Lung (tissue), 12 donors: ENCODE results near the gene URM1. TPM values are rescaled to one million over a fixed set of nuclear protein-coding genes. Genes with fewer than 3 reads are reported as not detected.

Experiments used
- ATAC-seq: fragments of 200-7000 bp; cut with Tn5 transposase; one replicate; pipeline ENCODE4 v1.9.1; 2020; ENCODE audit warnings: moderate number of reproducible peaks; ENCODE audit not compliant: insufficient read depth, low FRiP score
- DNase-seq, 3 donors: peaks; one replicate each; pipeline ENCODE4 v3.0.0-alpha.2; 2013 to 2017
- H3K27ac ChIP-seq, 2 donors: one replicate each; pipeline ENCODE4 v1.5.1; 2013; ENCODE audit warnings: mild to moderate bottlenecking in 2 of 2, moderate library complexity in 2 of 2, control low read depth in 1 of 2, inconsistent platforms in 1 of 2, low read depth in 1 of 2, low read length in 1 of 2
- H3K27me3 ChIP-seq, 3 donors: one replicate each; pipeline ENCODE4 v1.5.1; 2013; ENCODE audit warnings: low read length in 2 of 3; ENCODE audit not compliant: control insufficient read depth in 3 of 3, insufficient read depth in 3 of 3
- H3K36me3 ChIP-seq, 4 donors: one replicate each; pipeline ENCODE4 v1.5.1; 2013; ENCODE audit warnings: low read length in 4 of 4, mild to moderate bottlenecking in 1 of 4, moderate library complexity in 1 of 4; ENCODE audit not compliant: control insufficient read depth in 4 of 4, insufficient read depth in 4 of 4
- H3K4me1 ChIP-seq, 5 donors: one replicate each; pipeline ENCODE4 v1.5.1; 2013; ENCODE audit warnings: low read length in 5 of 5, mild to moderate bottlenecking in 2 of 5, moderate library complexity in 1 of 5; ENCODE audit not compliant: control insufficient read depth in 5 of 5, insufficient read depth in 5 of 5
- H3K4me3 ChIP-seq: one replicate; pipeline ENCODE4 v1.5.1; 2013; ENCODE audit warnings: mild to moderate bottlenecking, control low read depth, moderate library complexity
- H3K9ac ChIP-seq, 2 donors: one replicate each; pipeline ENCODE4 v1.5.1; 2013; ENCODE audit warnings: low read length in 2 of 2, control low read depth in 1 of 2; ENCODE audit not compliant: insufficient read depth in 1 of 2
- H3K9me3 ChIP-seq, 4 donors: one replicate each; pipeline ENCODE4 v1.5.1; 2013; ENCODE audit warnings: low read length in 3 of 4, mild to moderate bottlenecking in 1 of 4, moderate library complexity in 1 of 4; ENCODE audit not compliant: control insufficient read depth in 4 of 4, insufficient read depth in 3 of 4
- CTCF ChIP-seq: IDR thresholded peaks from 2 replicates; pipeline ENCODE4 v1.5.1; 2012; ENCODE audit warnings: mild to moderate bottlenecking; ENCODE audit errors: control extremely low read depth, extremely low read depth
- WGBS, 2 donors: extraction: QIAGEN DNeasy Blood & Tissue Kit; methylation state at CpG; one replicate each; pipeline ENCODE4 v1.1.7; 2013; 5-methylcytosine and 5-hydroxymethylcytosine counted together
- polyA plus RNA-seq, 2 donors: library from polyadenylated mRNA; stranded (reverse); fragments of 200-250 nt; gene quantifications; one replicate each; pipeline ENCODE4 v1.2.1, GENCODE V29; 2013
- total RNA-seq, 2 donors: library from RNA; depleted of rRNA in 1 of 2; stranded (reverse); fragments of >200 nt in 1 of 2; gene quantifications; one replicate each; pipeline ENCODE4 v1.2.1, GENCODE V29; 2014 to 2021
- donor health status: control.
- donor health status: control.
- donor health status: Bipolar disorder and iron deficiency.
- donor health status: healthy.
- donor health status: DM: yes; HTN: yes; CAD: no.

URM1 gene
- total and polyA plus RNA-seq, 4 donors, result 35.1 to 67.2 (median 61.3) TPM

DNA sequence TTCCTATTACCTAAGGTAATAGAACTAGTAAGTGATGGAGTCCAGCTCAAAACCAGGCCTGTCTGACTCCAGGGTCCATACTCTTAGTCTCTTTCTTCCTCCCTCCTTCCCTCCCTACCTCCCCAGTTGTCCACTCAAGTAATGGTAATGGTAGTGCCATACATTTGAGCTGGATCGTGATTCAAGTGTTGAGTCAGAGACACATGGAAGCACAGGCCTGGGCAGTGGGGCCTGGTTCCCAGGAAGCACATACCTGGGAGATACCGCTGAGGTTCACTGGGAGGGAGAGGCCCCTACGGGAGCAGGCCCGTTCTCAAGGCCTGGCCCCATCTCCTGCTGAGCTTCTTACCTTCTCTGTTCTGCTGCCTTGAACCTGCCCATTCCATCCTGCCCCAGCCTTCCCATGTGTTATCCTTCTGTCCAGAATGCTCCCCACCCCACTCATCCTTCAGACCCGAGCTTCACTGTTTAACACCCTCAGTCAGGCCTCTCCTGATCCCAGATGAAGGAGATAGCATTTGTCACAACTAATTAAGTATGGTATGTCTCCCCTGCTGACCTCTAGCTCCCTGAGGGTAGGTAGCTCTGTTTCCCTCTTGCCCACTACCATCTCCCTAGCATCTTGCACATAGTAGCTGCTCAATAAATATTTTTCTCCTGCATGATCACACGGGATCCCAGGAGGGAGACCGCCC, 13.8 kb downstream of the URM1 start:
- Histone ChIP-seq H3K4me3 (no peak overlapping the region), H3K9ac (no peak overlapping the region), H3K27ac (no peak overlapping the region), H3K27me3 (no peaks in the 10 kb centered on the region), H3K9me3 (no peaks in the 10 kb centered on the region), H3K4me1 (peaks cover 0 to 23% (median 12%) of the 10 kb centered on the region in 5 donors), H3K36me3 (peaks cover 15 to 64% (median 17%) of the 10 kb centered on the region in 4 donors)
- no peak for DNase-seq
- 91 to 94% methylated on average over 7 of the region's 7 CpGs for WGBS, 2 donors
- no peak for ATAC-seq
- TF ChIP-seq CTCF, result no peak

- WGBS, 2 donors, result 88 to 91% methylated on average over 18 of the region's 18 CpGs
- peaks cover 0 to 3% (median 2%) of the 10 kb centered on the region in 3 donors for H3K27me3 ChIP-seq
- H3K4me3 ChIP-seq, result no peak overlapping the region
- ATAC-seq (no peak), DNase-seq (no peak)
- peaks cover 0 to 23% (median 12%) of the 10 kb centered on the region in 5 donors for H3K4me1 ChIP-seq
- no peaks in the 10 kb centered on the region for H3K9me3 ChIP-seq
- H3K36me3 ChIP-seq, result peaks cover 15 to 67% (median 18%) of the 10 kb centered on the region in 4 donors
- H3K9ac ChIP-seq, result no peak overlapping the region
- H3K27ac ChIP-seq, result no peak overlapping the region
- no peak for TF ChIP-seq CTCF
Observed at GRCh38 chr9:128385496-128386460, 14.6 kb downstream of the URM1 start.

DNA sequence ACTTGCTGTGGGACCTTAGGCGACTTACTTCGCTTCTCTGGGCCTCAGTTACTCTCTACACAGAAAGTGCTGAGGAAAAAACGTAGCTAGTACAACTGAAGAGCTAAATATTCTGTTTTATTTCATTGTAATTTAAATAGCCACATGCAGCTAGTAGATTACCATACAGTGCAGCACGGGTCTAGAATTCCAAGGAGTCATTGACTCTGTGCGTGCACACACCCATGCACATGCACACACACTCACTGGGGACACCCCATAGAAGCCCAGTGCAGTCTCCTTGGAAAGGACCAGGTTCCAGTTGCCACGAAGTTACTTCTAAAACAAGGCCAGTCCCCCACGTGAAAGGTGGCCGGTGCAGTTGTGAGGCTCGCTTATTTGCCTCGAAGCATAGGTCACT, 17.0 kb downstream of the URM1 start:
- H3K4me3 ChIP-seq, result no peak overlapping the region
- peaks cover 16 to 64% (median 20%) of the 10 kb centered on the region in 4 donors for H3K36me3 ChIP-seq
- peaks cover 0 to 23% (median 16%) of the 10 kb centered on the region in 3 donors for H3K27me3 ChIP-seq
- no peak overlapping the region for H3K9ac ChIP-seq
- H3K27ac ChIP-seq, result no peak overlapping the region
- TF ChIP-seq CTCF, result no peak
- no peaks in the 10 kb centered on the region for H3K9me3 ChIP-seq
- 93 to 95% methylated on average over 10 of the region's 10 CpGs for WGBS, 2 donors
- DNase-seq (no peak), ATAC-seq (no peak)
- peaks cover 0 to 10% (median 6%) of the 10 kb centered on the region in 5 donors for H3K4me1 ChIP-seq
